Measurements from ENCODE around the gene CELA1. TPM values are rescaled to one million over a fixed set of nuclear protein-coding genes. Genes with fewer than 3 reads are reported as not detected.
A peak's percentile ranks its signal among the peaks of the same experiment; 100 is the strongest.

CELA1 gene
- total RNA-seq, 2 experiments from 2014 or later: 0.85 to 1.2 TPM

- intact Hi-C loops (cut with DNase I, micrococcal nuclease): no loop called here
- no peak for ATAC-seq (ENCODE audit: poor library complexity)
Observed at GRCh38 chr12:51326698-51327439, 19.6 kb downstream of the CELA1 start.

GRCh38 chr12:51324953-51325352 lies 21.5 kb downstream of the CELA1 start:
- Histone ChIP-seq H3K27ac (ENCODE audit: low read depth in 1 of 2, low read length in 2 of 2) (peak overlapping the region; percentile 3 to 51), H3K36me3 (ENCODE audit: insufficient read depth, low read length) (peaks cover 13% of the 10 kb centered on the region), H3K27me3 (ENCODE audit: control insufficient read depth in 1 of 2, insufficient read depth in 2 of 2, low read length in 2 of 2) (no peaks in the 10 kb centered on the region), H3K9me3 (ENCODE audit: control insufficient read depth in 1 of 2, insufficient read depth in 1 of 2, low read length in 2 of 2) (peaks cover 0 to 5% of the 10 kb centered on the region in 2 experiments), H3K4me3 (ENCODE audit: low read length) (no peak overlapping the region), H3K4me1 (ENCODE audit: insufficient read depth, low read length) (peaks cover 84% of the 10 kb centered on the region)
- POLR2A ChIA-PET: interaction anchor here (1.8 to 7.9 kb wide), 3 partner anchors 16 to 86 kb away, joined by 11 to 66 read pairs (median 17); partner anchors contain the start of gene DAZAP2
- CTCF ChIA-PET: interaction anchor here (10.7 kb wide), 1 partner anchor 17 kb away, joined by 52 read pairs; no protein-coding TSS in a partner anchor
- ATAC-seq (ENCODE audit: poor library complexity) (no peak), DNase-seq (no peak)
- no peaks in the 10 kb centered on the region for H3K9me3 Mint-ChIP-seq
- intact Hi-C loops (cut with DNase I, micrococcal nuclease): no loop called here
- peak overlapping the region; percentile 88 for H3K4me3 Mint-ChIP-seq
- H3K27ac Mint-ChIP-seq: peak overlapping the region; percentile 87
- TF ChIP-seq CTCF (IDR thresholded peaks at IDR 0.05): no peak
- no peaks in the 10 kb centered on the region for H3K27me3 Mint-ChIP-seq
- peaks cover 36% of the 10 kb centered on the region for H3K36me3 Mint-ChIP-seq (ENCODE audit: low read depth)
- peaks cover 86% of the 10 kb centered on the region for H3K4me1 Mint-ChIP-seq (ENCODE audit: low read depth)

More at GRCh38 chr12:51326698-51327439, 19.6 kb downstream of the CELA1 start:
- Mint-ChIP-seq H3K4me1 (ENCODE audit: low read depth) (peaks cover 80% of the 10 kb centered on the region), H3K4me3 (peak overlapping the region; percentile 62), H3K9me3 (no peaks in the 10 kb centered on the region), H3K27ac (peak overlapping the region; percentile 87), H3K27me3 (no peaks in the 10 kb centered on the region), H3K36me3 (ENCODE audit: low read depth) (peaks cover 19% of the 10 kb centered on the region)
- TF ChIP-seq CTCF (IDR thresholded peaks at IDR 0.05): no peak
- ChIA-PET POLR2A (interaction anchor here (0.6 to 2.7 kb wide), 7 partner anchors 8 to 108 kb away, joined by 3 to 13 read pairs (median 4); partner anchors contain the start of genes DAZAP2 and POU6F1), CTCF (interaction anchor here (0.9 to 10.7 kb wide), 3 partner anchors 9 to 16 kb away, joined by 3 to 52 read pairs (median 5); no protein-coding TSS in a partner anchor)
- DNase-seq: peak in 4 of 14 experiments; percentile 12 to 67 (median 42)
- Histone ChIP-seq H3K27ac (ENCODE audit: low read depth in 1 of 2, low read length in 2 of 2) (peak overlapping the region; percentile 25 to 48), H3K4me3 (ENCODE audit: low read length) (no peak overlapping the region), H3K9me3 (ENCODE audit: control insufficient read depth in 1 of 2, insufficient read depth in 1 of 2, low read length in 2 of 2) (peaks cover 0 to 5% of the 10 kb centered on the region in 2 experiments), H3K36me3 (ENCODE audit: insufficient read depth, low read length) (peaks cover 9% of the 10 kb centered on the region), H3K27me3 (ENCODE audit: control insufficient read depth in 1 of 2, insufficient read depth in 2 of 2, low read length in 2 of 2) (no peaks in the 10 kb centered on the region), H3K4me1 (ENCODE audit: insufficient read depth, low read length) (peaks cover 73% of the 10 kb centered on the region)

- Mint-ChIP-seq H3K27ac (peak within 1 kb of the TSS; percentile 87), H3K9me3 (no peaks in the 10 kb centered on the region), H3K27me3 (no peaks in the 10 kb centered on the region), H3K36me3 (ENCODE audit: low read depth) (peaks cover 36% of the 10 kb centered on the region), H3K4me3 (peak within 1 kb of the TSS; percentile 97), H3K4me1 (ENCODE audit: low read depth) (peaks cover 86% of the 10 kb centered on the region)
- no peak for TF ChIP-seq CTCF (IDR thresholded peaks at IDR 0.05)
- Histone ChIP-seq H3K27ac (ENCODE audit: low read depth in 1 of 2, low read length in 2 of 2) (peak within 1 kb of the TSS; percentile 91 to 92), H3K9me3 (ENCODE audit: control insufficient read depth in 1 of 2, insufficient read depth in 1 of 2, low read length in 2 of 2) (peaks cover 0 to 5% of the 10 kb centered on the region in 2 experiments), H3K4me3 (ENCODE audit: low read length) (peak within 1 kb of the TSS; percentile 82), H3K27me3 (ENCODE audit: control insufficient read depth in 1 of 2, insufficient read depth in 2 of 2, low read length in 2 of 2) (no peaks in the 10 kb centered on the region), H3K36me3 (ENCODE audit: insufficient read depth, low read length) (peaks cover 13% of the 10 kb centered on the region), H3K4me1 (ENCODE audit: insufficient read depth, low read length) (peaks cover 81% of the 10 kb centered on the region)
- intact Hi-C loops (cut with DNase I, micrococcal nuclease): no loop called here
- ChIA-PET POLR2A (interaction anchor here (1.0 to 8.8 kb wide), 8 partner anchors 10 to 106 kb away, joined by 3 to 82 read pairs (median 11); partner anchors contain the start of genes DAZAP2 and POU6F1), CTCF (interaction anchor here (0.6 to 10.7 kb wide), 2 partner anchors 17 to 1774 kb away, joined by 3 to 52 read pairs; no protein-coding TSS in a partner anchor)
- peak; percentile 38 for ATAC-seq (ENCODE audit: poor library complexity)
- DNase-seq: peak; percentile 36 to 89 (median 68)
Observed at GRCh38 chr12:51323966-51324895, 22.2 kb downstream of the CELA1 start, which contains the start of gene BIN2. BIN2 (minus strand) TSS chr12:51324174; CDS start chr12:51324102, 72 bp downstream.
